Esophagus muscularis mucosa (tissue), 4 donors: Measurements from ENCODE around the gene CPEB1.

Experiments
- CTCF ChIP-seq, 3 experiments: fragments of 200-600 bp in 2 of 3; fragments of 450-650 bp in 1 of 3; sonication (generic) in 2 of 3; IDR thresholded peaks; one replicate each; pipeline ENCODE4 v1.5.1; 2017 to 2019; ENCODE audit warnings: antibody characterized with exemption in 3 of 3, mild to moderate bottlenecking in 2 of 3, moderate library complexity in 1 of 3
- EP300 ChIP-seq: sonication (generic); formaldehyde crosslinking; IDR thresholded peaks from one replicate; pipeline ENCODE4 v1.6.1; 2017; ENCODE audit warnings: antibody characterized with exemption
- POLR2A ChIP-seq: fragments of 450-650 bp; IDR thresholded peaks from one replicate; pipeline ENCODE4 v1.6.1; 2017; ENCODE audit warnings: antibody characterized with exemption, moderate library complexity, mild to moderate bottlenecking, low read depth
- POLR2AphosphoS5 ChIP-seq, 2 donors: sonication (generic); formaldehyde crosslinking; IDR thresholded peaks; one replicate each; pipeline ENCODE4 v1.6.1; 2017; ENCODE audit warnings: antibody characterized with exemption in 2 of 2

- no peak for TF ChIP-seq POLR2A
- no peak for TF ChIP-seq CTCF (IDR thresholded peaks at IDR 0.05)
- TF ChIP-seq POLR2AphosphoS5 (IDR thresholded peaks at IDR 0.05): no peak
- TF ChIP-seq EP300: no peak
Observed at GRCh38 chr15:82651708-82652107, 4.5 kb upstream of the CPEB1 start.
